COLO829 (cell line): Measurements from ENCODE around the gene METAP1.
"Not testable (repeated sequence)": the region's sequence is repeated elsewhere in the genome, so short reads cannot be mapped to it uniquely, and the experiment has no call there.

Source experiments
- DNase-seq: peaks from one replicate; pipeline ENCODE4 v3.0.0; 2012; ENCODE audit warnings: low spot score

The METAP1 gene

DNA sequence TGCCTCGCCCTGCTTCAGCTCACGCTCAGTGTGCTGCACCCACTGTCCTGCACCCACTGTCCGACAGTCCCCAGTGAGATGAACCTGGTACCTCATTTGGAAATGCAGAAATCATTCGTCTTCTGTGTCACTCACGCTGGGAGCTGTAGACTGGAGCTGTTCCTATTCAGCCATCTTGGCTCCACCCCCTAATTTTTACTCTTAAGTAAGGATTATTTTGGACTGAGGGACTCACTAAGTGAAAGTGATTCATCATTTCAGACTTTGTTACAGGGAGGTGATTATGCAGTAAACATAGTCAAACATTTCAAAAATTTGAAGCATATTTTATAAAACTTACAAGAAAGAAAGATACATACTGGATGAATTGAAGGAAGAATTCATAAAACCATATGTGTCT lies 104.3 kb downstream of the METAP1 start:
- DNase-seq: not testable (repeated sequence)

DNA sequence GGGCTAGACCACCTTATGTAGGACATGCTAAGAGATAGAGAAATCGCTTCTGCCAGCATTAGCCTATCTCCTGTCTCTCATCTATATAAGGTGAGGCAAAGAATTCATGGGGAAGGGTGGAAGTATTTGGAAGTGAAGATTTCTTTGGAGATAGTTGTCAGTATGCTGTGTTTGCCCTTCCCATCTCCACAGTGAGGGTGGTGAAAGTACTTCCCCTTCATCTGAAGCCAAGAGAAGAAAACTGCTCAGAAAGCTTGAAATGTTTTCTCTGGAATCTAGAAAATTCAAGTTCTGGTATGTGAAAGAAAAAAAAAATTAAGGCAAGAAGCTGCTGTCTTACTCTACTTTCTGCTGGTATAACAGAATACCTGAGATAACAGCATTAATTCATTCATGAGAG lies 105.4 kb downstream of the METAP1 start:
- DNase-seq: no peak

DNA sequence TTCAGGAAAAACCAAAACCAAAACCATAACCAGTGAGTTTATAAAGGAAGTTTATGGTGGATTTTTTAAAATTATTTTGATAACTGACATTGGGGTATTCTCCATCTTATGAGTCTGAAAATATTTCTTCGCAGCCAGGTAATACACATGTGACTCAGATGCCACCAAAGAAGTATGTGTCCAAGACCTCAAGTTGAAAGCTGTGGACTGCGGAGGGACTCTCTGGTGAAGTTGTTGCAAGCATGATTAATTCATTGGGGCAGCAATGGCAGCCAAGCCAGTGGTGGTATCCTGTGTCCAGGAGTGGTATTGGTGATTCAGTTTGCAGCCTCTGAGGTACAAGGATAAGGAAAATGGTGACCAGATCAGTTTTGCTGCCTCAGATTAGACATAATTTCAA lies 107.1 kb downstream of the METAP1 start:
- no peak for DNase-seq

DNA sequence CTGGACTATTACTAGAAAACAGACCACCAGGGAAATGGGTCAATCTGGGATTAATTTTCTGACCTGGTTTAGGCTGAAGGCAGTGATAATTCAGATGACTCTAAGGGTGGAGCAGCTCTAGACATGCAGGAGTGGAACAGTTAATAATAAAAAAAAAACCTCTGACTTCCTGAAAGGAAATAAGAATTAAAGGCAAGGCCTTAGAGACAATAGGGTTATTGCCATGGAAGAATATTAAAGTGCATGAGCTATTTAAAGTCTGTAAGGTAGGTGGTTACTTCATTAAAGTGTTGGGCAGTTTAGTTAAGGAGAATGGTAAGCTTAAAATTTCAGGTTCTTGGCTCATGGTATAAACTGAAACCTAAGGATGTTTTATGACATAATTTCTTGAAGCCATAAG lies 107.6 kb downstream of the METAP1 start:
- no peak for DNase-seq

DNA sequence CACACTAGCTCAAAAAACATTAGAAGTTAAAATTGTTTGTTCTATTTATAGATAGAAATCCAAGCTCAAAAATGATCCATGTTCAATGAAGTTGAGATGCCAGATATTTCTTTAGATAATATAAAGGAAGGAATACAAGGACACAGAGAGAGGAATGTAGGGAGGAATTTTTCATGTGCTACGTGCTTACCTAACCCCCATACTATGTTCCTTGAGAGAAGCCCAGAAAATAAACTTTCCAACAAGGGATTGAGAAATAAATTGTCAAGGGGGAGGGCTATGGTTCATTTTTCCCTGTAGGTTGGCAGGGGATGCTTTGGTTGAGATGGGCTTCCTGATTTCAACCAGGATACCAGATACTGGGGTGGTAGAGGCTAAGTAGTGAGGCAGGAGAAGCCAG lies 108.6 kb downstream of the METAP1 start:
- no peak for DNase-seq

DNA sequence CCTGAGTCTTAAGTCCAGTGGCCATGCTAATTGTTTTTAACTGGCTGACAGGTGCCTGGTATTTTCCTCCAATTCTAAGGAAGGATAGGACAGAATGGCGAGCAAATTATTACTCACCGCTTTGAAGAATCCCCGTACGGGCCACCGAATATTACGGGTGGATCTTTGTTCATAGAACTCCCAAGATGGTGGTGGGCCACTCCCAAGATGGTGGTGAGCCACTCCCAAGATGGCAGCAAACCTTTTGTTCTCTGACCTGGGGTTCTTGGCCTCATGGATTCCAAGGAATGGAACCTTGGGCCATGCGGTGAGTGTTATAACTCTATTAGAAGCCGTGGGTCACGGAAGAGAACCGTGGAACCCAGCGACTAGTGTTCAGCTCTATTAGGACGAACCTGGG lies 113.8 kb downstream of the METAP1 start:
- not testable (repeated sequence) for DNase-seq
